ENCODE results near the gene HDLBP.

DNA sequence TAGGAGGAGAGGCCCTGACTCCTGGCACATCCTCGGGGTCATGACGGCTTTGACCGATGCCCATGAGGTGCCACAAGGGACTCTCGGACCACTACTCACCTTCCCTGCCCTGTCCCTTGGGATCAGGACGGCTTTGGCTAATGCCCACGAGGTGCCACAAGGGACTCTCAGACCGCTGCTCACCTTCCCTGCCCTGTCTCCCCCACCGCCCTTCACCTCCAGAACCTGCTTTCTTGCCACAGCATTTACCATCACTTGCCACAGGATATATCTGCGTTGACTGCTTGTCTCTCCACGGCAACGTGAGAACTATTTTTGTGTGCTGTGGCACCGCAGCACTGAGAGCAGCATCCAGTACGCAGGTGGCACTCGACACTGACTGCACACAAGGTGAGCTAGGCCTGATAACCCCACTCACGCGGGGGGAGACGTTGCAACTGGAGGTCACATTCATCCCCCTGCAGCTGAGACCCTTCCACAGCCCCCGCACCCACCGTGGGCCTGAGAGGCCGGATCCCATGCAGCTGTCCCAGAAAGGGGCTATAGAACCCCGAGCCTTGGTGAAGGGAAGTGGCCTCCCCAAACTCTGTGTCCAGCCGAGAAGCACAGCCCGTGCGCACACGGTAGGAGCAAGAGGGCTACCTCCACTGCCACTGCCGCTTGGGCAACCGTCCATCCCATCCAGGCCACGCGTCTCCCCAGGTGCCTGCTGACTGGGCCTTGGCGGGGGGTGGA lies 79.4 kb downstream of the HDLBP start:
- TF ChIP-seq RFX5 (IDR thresholded peaks at IDR 0.05; ENCODE audit: low read depth, low read length) (no peak), POLR2A (IDR thresholded peaks at IDR 0.05; ENCODE audit: low read depth, low read length) (no peak)
